GM12878 (cell line): Measurements from ENCODE around the gene COLQ. TPM values are rescaled to one million over a fixed set of nuclear protein-coding genes. Genes with fewer than 3 reads are reported as not detected.

Source experiments
- ATAC-seq: fragments of 200-7000 bp; cut with Tn5 transposase; 3 replicates; pipeline ENCODE4 v1.9.1; 2020; ENCODE audit warnings: mild to moderate bottlenecking, moderate library complexity
- Bru-seq: library from RNA; stranded (reverse); fragments of 400-500 nt; gene quantifications from one replicate; lab custom pipeline; 2021; lab: Mats Ljungman, UMichigan
- BruChase-seq, 2 experiments: library from RNA; stranded (reverse); fragments of 400-500 nt; gene quantifications; one replicate each; lab custom pipeline; 2021; lab: Mats Ljungman, UMichigan
- BruUV-seq: library from RNA; stranded (reverse); fragments of 400-500 nt; replicated peaks from 2 replicates; lab custom pipeline; 2021; lab: Mats Ljungman, UMichigan
- CTCF ChIA-PET: fragments of 300-600 bp; sonication (Branson Sonifier 250); formaldehyde crosslinking; extraction: SDS; loops from one replicate; lab custom pipeline; 2021; ENCODE audit warnings: inconsistent platforms; lab: Yijun Ruan, JAX
- POLR2A ChIA-PET: fragments of 350-600 bp; formaldehyde crosslinking; extraction: SDS; loops from one replicate; lab custom pipeline; 2021; ENCODE audit warnings: inconsistent platforms; lab: Charles Lee
- RAD21 ChIA-PET: fragments of 300-600 bp; sonication (Branson Sonifier 250); formaldehyde crosslinking; loops from one replicate; lab custom pipeline; 2023; ENCODE audit warnings: antibody characterized with exemption; ENCODE audit not compliant: unreplicated experiment; lab: Charles Lee
- SMC1A ChIA-PET: fragments of 300-600 bp; sonication (Branson Sonifier 250); formaldehyde crosslinking; loops from one replicate; lab custom pipeline; 2023; ENCODE audit not compliant: unreplicated experiment, uncharacterized antibody; lab: Charles Lee
- DNase-seq: peaks from one replicate; pipeline ENCODE4 v3.0.0-alpha.2; 2011; ENCODE audit warnings: low read depth, low spot score
- FAIRE-seq: peaks from 3 replicates; lab custom pipeline; 2011; peaks lifted over from hg19 to GRCh38; lab: Jason Lieb, UNC
- H2AFZ ChIP-seq: 2 replicates; pipeline ENCODE4 v1.6.0; 2011; ENCODE audit warnings: low read depth, low read length, control low read depth; ENCODE audit not compliant: control insufficient read depth
- H3K27ac ChIP-seq: 2 replicates; pipeline ENCODE4 v1.5.1; 2011; ENCODE audit warnings: control low read depth; ENCODE audit not compliant: control insufficient read depth, insufficient read depth
- H3K27me3 ChIP-seq, 2 experiments: replicated peaks in 1 of 2; 2 replicates each; pipeline versions ENCODE4 v1.6.0 to v1.6.1; 2011; ENCODE audit warnings: low read length in 1 of 2; ENCODE audit not compliant: control insufficient read depth in 2 of 2, insufficient read depth in 2 of 2
- H3K36me3 ChIP-seq, 2 experiments: 2 replicates each; pipeline ENCODE4 v1.5.1; 2011; ENCODE audit warnings: low read length in 1 of 2; ENCODE audit not compliant: control insufficient read depth in 2 of 2, insufficient read depth in 2 of 2
- H3K4me1 ChIP-seq: 2 replicates; pipeline ENCODE4 v1.6.1; 2011; ENCODE audit warnings: mild to moderate bottlenecking, low read length, moderate library complexity, mixed read lengths; ENCODE audit not compliant: control insufficient read depth, insufficient read depth
- H3K4me2 ChIP-seq: 2 replicates; pipeline ENCODE4 v1.6.0; 2011; ENCODE audit warnings: control low read depth; ENCODE audit not compliant: control insufficient read depth, insufficient read depth
- H3K4me3 ChIP-seq: fragments of 200-600 bp; sonication (generic); 2 replicates; pipeline ENCODE4 v1.5.1; 2016
- H3K79me2 ChIP-seq: 2 replicates; pipeline ENCODE4 v1.6.0; 2011; ENCODE audit warnings: low read length; ENCODE audit not compliant: control insufficient read depth, insufficient read depth
- H3K9ac ChIP-seq: 2 replicates; pipeline ENCODE4 v1.8.0; 2011; ENCODE audit warnings: low read length, control low read depth, mixed read lengths; ENCODE audit not compliant: control insufficient read depth, insufficient read depth
- H3K9me3 ChIP-seq: replicated peaks from 3 replicates; pipeline ENCODE4 v1.5.1; 2011; ENCODE audit warnings: mild to moderate bottlenecking, low read length; ENCODE audit not compliant: control insufficient read depth, insufficient read depth
- H4K20me1 ChIP-seq: 2 replicates; pipeline ENCODE4 v1.6.0; 2011; ENCODE audit not compliant: control insufficient read depth, insufficient read depth
- CBFB ChIP-seq: IDR thresholded peaks from 2 replicates; pipeline ENCODE4 v1.6.1; 2016; ENCODE audit warnings: antibody characterized with exemption, low read depth
- CBX3 ChIP-seq: fragments of 200-600 bp; sonication (generic); IDR thresholded peaks from 2 replicates; pipeline ENCODE4 v1.6.1; 2016; ENCODE audit warnings: low read depth, borderline replicate concordance
- DPF2 ChIP-seq: fragments of 450-650 bp; IDR thresholded peaks from 2 replicates; pipeline ENCODE4 v1.6.1; 2017; ENCODE audit warnings: mild to moderate bottlenecking
- EP300 ChIP-seq, 2 experiments: fragments of 150-350 bp in 1 of 2; IDR thresholded peaks; 2 replicates each; pipeline ENCODE4 v1.6.1; 2011 to 2012; ENCODE audit warnings: low read depth in 2 of 2, low read length in 2 of 2, borderline replicate concordance in 1 of 2, improper control_type of control experiment in 1 of 2, inconsistent platforms in 1 of 2; ENCODE audit not compliant: control insufficient read depth in 1 of 2
- HDAC6 ChIP-seq: fragments of 200-600 bp; sonication (generic); IDR thresholded peaks from one replicate; pipeline ENCODE4 v1.8.0; 2017; ENCODE audit warnings: antibody characterized with exemption; ENCODE audit not compliant: unreplicated experiment
- NFIC ChIP-seq: IDR thresholded peaks from 2 replicates; pipeline ENCODE4 v1.6.1; 2012; ENCODE audit warnings: low read depth, mild to moderate bottlenecking, inconsistent platforms, low read length, moderate library complexity
- NFYB ChIP-seq: IDR thresholded peaks from 2 replicates; pipeline ENCODE4 v1.6.1; 2011; ENCODE audit warnings: low read depth, mild to moderate bottlenecking, low read length, improper control_type of control experiment, moderate library complexity; ENCODE audit not compliant: insufficient read depth
- PAX8 ChIP-seq: fragments of 450-650 bp; IDR thresholded peaks from 2 replicates; pipeline ENCODE4 v1.6.1; 2017; ENCODE audit warnings: mild to moderate bottlenecking, moderate library complexity
- SKIL ChIP-seq: fragments of 450-650 bp; IDR thresholded peaks from 2 replicates; pipeline ENCODE4 v1.6.1; 2017; ENCODE audit warnings: mild to moderate bottlenecking, low read depth, inconsistent platforms; ENCODE audit not compliant: poor library complexity, severe bottlenecking
- TCF3 ChIP-seq: IDR thresholded peaks from 2 replicates; pipeline ENCODE4 v1.6.1; 2012; ENCODE audit warnings: low read depth, mild to moderate bottlenecking, low read length, borderline replicate concordance; ENCODE audit not compliant: insufficient read depth
- YBX1 ChIP-seq: fragments of 450-650 bp; IDR thresholded peaks from 2 replicates; pipeline ENCODE4 v1.6.1; 2016; ENCODE audit warnings: antibody characterized with exemption
- ZNF592 ChIP-seq: fragments of 450-650 bp; IDR thresholded peaks from 2 replicates; pipeline ENCODE4 v1.6.1; 2017; ENCODE audit warnings: mild to moderate bottlenecking, moderate library complexity
- WGBS: methylation state at CpG from one replicate; pipeline ENCODE4 v1.1.6; 2016; ENCODE audit warnings: low lambda C conversion rate; ENCODE audit not compliant: insufficient replicate concordance, insufficient coverage; ENCODE audit errors: missing lambda C conversion rate; 5-methylcytosine and 5-hydroxymethylcytosine counted together
- in situ Hi-C: fragments of 300-500 bp; cut with MboI; formaldehyde crosslinking; loops from 9 replicates; pipeline ENCODE4 v1.14.3; 2018; ENCODE audit warnings: mixed read lengths
- intact Hi-C: fragments of 100-400 bp; cut with micrococcal nuclease; formaldehyde crosslinking; loops from one replicate; pipeline ENCODE4 v1.14.2; 2022; ENCODE audit not compliant: unreplicated experiment
- long read RNA-seq, 2 experiments: library from polyadenylated mRNA; unstranded; transcript quantifications; one replicate each; pipeline ENCODE4 v2.0.0, GENCODE V29; 2019 to 2020
- polyA minus RNA-seq, 3 experiments: library from RNA; depleted of rRNA, polyadenylated mRNA; stranded (reverse); fragments of >200 nt; gene quantifications; 2 replicates each; pipeline ENCODE4 v1.2.3, GENCODE V29; 2011
- polyA plus RNA-seq, 11 experiments: library from polyadenylated mRNA; depleted of rRNA in 4 of 11; unstranded in 6 of 11; stranded (reverse) in 5 of 11; fragments of >200 nt; fragmentation: Nextera tagmentation in 4 of 11; fragmentation: Illumina TruSeq in 1 of 11; extraction: Ambion mirVana in 4 of 11; extraction: Trizol in 1 of 11; gene quantifications; 1 replicate in 1 of 11; 2 replicates in 10 of 11; pipeline versions ENCODE4 v1.2.1 to v1.2.3, GENCODE V29; 2011 to 2016; ENCODE audit warnings: inconsistent platforms in 2 of 11, missing spikeins in 2 of 11, low read depth in 1 of 11
- total RNA-seq, 4 experiments: library from RNA; depleted of rRNA in 3 of 4; stranded (reverse); fragments of >200 nt in 3 of 4; fragmentation: Illumina TruSeq in 1 of 4; extraction: Trizol in 1 of 4; gene quantifications; 2 replicates each; pipeline versions ENCODE4 v1.2.1 to v1.2.3, GENCODE V29; 2013 to 2021

Gene COLQ
- total RNA-seq (2013; cell fraction: nucleolus; rRNA removed): 7.5 and 9.9 TPM in 2 replicates
- total RNA-seq (2014; rRNA removed): 0.49 and 2.7 TPM in 2 replicates
- 0.67 and 0.92 TPM in 2 replicates for total RNA-seq (2014; rRNA removed; fragmentation: Illumina TruSeq; extraction: Trizol)
- total RNA-seq (2021): 0.72 and 0.96 TPM in 2 replicates
- 0.55 TPM for polyA plus RNA-seq (2011; ENCODE audit: low read depth)
- 1.2 and 1.8 TPM in 2 replicates for polyA plus RNA-seq (2011; rRNA removed)
- polyA plus RNA-seq (2011; cell fraction: cytosol; rRNA removed): 1.5 and 2.1 TPM in 2 replicates
- 10.8 and 11.0 TPM in 2 replicates for polyA plus RNA-seq (2011; cell fraction: nucleus; rRNA removed)
- polyA plus RNA-seq (2012): 0.89 and 1.3 TPM in 2 replicates
- polyA plus RNA-seq (2014; fragmentation: Illumina TruSeq; extraction: Trizol): 1.1 and 1.6 TPM in 2 replicates
- under 1 TPM; 0.13 to 0.29 TPM for polyA plus RNA-seq (2014; fragmentation: Nextera tagmentation; extraction: Ambion mirVana)
- 1.1 and 1.3 TPM in 2 replicates for polyA plus RNA-seq (2014; rRNA removed)
- polyA plus RNA-seq (2016; fragmentation: Nextera tagmentation; extraction: Ambion mirVana): under 1 TPM; 0.33 to 0.68 TPM
- 0.66 and 0.72 TPM in 2 replicates for polyA minus RNA-seq (2011; rRNA and poly(A)+ RNA removed)
- polyA minus RNA-seq (2011; cell fraction: cytosol; rRNA and poly(A)+ RNA removed): 0.31 TPM in 1 of 2 replicates, not detected in the other
- polyA minus RNA-seq (2011; cell fraction: nucleus; rRNA and poly(A)+ RNA removed): 1.6 and 3.9 TPM in 2 replicates
- percentile 48 among the genes with signal in this experiment for Bru-seq, nascent RNA
- BruChase-seq, experiment 1, labeled RNA remaining after a 6-hour chase: percentile 53 among the genes with signal in this experiment
- percentile 51 among the genes with signal in this experiment for BruChase-seq, experiment 2, labeled RNA remaining after a 2-hour chase
- long read RNA-seq, experiment 1: 0 reads
- long read RNA-seq, experiment 2: 0 reads

DNA sequence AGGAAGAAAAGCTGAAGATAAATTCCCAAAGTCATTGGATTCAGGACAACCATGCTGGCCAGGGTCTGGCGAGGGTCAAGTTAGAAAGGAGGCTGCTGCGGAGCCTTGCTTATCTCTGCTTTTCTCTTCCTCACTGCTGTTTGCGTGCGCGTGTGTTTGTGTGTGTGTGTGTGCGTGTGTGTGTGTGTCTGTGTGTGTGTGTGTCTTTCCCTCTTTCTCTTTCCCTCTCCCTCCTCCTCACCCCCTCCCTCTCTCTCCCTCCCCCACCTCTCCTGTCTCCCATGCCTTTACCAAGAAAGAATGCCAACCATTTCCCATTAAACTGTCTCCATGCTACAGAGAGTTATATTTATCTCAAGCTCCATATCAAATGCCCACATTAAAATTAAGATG lies at the start of gene COLQ:
Gene COLQ, minus strand, starts transcription at position 134 of the 393 bp plus-strand sequence. Its CDS starts 81 bp downstream, at position 53.
- intact Hi-C loops (no loop called here), in situ Hi-C loops (no loop called here)
- Histone ChIP-seq H3K4me2 (no peak within 1 kb of the TSS), H3K79me2 (no peaks in the 10 kb centered on the region), H3K36me3 (no peaks in the 10 kb centered on the region), H2AFZ (no peak within 1 kb of the TSS), H3K9ac (no peak within 1 kb of the TSS), H4K20me1 (no peaks in the 10 kb centered on the region), H3K27me3 (no peaks in the 10 kb centered on the region), H3K27ac (no peak within 1 kb of the TSS), H3K9me3 (no peaks in the 10 kb centered on the region), H3K4me1 (no peaks in the 10 kb centered on the region), H3K4me3 (no peak within 1 kb of the TSS)
- ATAC-seq (no peak), FAIRE-seq (no peak), DNase-seq (no peak)
- BruUV-seq: no TSS peak
- WGBS: 54% methylated on average over 6 of the region's 6 CpGs
- RAD21 ChIA-PET: interaction anchor here (0.8 to 4.4 kb wide), 2 partner anchors 36 to 115 kb away, joined by 7 to 22 read pairs; no protein-coding TSS in a partner anchor
- SMC1A ChIA-PET: interaction anchor here (0.7 to 3.1 kb wide), 2 partner anchors 22 to 34 kb away, joined by 3 to 11 read pairs; no protein-coding TSS in a partner anchor
- CTCF ChIA-PET: interaction anchor here (0.9 kb wide), 1 partner anchor 664 kb away, joined by 3 read pairs; no protein-coding TSS in a partner anchor
- POLR2A ChIA-PET: interaction anchor here (0.6 to 0.7 kb wide), 2 partner anchors 13 to 56 kb away, joined by 3 read pairs; no protein-coding TSS in a partner anchor
- TF ChIP-seq NFIC: no peak
- TF ChIP-seq TCF3: no peak
- TF ChIP-seq EP300 (IDR thresholded peaks at IDR 0.05; ENCODE audit: borderline replicate concordance in 1 of 2, control insufficient read depth in 1 of 2, low read depth in 2 of 2, low read length in 2 of 2): no peak
- TF ChIP-seq CBFB: no peak
- TF ChIP-seq PAX8: no peak
- no peak for TF ChIP-seq SKIL
- no peak for TF ChIP-seq ZNF592
- no peak for TF ChIP-seq YBX1
- TF ChIP-seq CBX3: no peak
- TF ChIP-seq HDAC6: no peak
- TF ChIP-seq NFYB: no peak
- no peak for TF ChIP-seq DPF2
